ENCODE measurements around the gene ADAMTS15.

DNA sequence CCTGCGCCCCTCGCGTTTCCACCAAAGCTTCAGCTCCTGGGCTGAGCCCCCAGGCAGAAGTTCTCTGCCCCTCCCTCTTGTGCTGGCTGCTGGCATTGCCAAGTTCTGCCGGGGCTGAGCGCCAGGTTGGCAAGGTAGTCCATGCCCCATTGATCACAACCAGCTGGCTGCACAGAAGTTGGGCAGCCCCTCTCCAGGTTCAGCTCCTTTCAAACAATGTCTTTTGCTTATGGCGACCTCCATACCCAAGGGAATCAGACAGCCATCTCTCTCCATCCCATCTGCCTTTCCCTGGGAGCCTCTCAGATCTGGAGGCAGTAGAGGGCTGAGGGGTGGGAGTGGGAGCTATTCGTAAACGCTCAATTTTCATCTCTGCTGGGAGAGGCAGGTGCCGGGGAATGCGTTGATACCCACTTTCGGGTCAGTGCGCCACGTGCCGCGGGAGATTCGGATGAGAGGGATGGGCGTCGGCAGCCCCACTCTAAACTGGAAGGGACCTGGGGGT lies 21.6 kb upstream of the ADAMTS15 start:
- TF ChIP-seq, protein P1, sequence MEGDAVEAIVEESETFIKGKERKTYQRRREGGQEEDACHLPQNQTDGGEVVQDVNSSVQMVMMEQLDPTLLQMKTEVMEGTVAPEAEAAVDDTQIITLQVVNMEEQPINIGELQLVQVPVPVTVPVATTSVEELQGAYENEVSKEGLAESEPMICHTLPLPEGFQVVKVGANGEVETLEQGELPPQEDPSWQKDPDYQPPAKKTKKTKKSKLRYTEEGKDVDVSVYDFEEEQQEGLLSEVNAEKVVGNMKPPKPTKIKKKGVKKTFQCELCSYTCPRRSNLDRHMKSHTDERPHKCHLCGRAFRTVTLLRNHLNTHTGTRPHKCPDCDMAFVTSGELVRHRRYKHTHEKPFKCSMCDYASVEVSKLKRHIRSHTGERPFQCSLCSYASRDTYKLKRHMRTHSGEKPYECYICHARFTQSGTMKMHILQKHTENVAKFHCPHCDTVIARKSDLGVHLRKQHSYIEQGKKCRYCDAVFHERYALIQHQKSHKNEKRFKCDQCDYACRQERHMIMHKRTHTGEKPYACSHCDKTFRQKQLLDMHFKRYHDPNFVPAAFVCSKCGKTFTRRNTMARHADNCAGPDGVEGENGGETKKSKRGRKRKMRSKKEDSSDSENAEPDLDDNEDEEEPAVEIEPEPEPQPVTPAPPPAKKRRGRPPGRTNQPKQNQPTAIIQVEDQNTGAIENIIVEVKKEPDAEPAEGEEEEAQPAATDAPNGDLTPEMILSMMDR (IDR thresholded peaks at IDR 0.05 in 8 of 11, conservative IDR thresholded peaks at IDR 0.05 in 3 of 11) = no peak
- TF ChIP-seq POLR2AphosphoS5 (IDR thresholded peaks at IDR 0.05) (no peak), POLR2A (IDR thresholded peaks at IDR 0.05) (no peak)
